ENCODE results near the gene PAQR4. TPM values are rescaled to one million over a fixed set of nuclear protein-coding genes. Genes with fewer than 3 reads are reported as not detected.

The PAQR4 gene
- total RNA-seq, 2 donors from 2014 or later = 5.8 to 10.1 TPM

GRCh38 chr16:2991566-2992261, 22.6 kb downstream of the PAQR4 start:
- intact Hi-C loops (cut with DNase I) = no loop called here
- DNase-seq (no peak), ATAC-seq (no peak)

GRCh38 chr16:2992383-2993081, 23.4 kb downstream of the PAQR4 start:
- intact Hi-C loops (cut with DNase I) = no loop called here
- ATAC-seq (peak in 1 of 2 donors; percentile 56), DNase-seq (no peak)

GRCh38 chr16:2996298-2996697, 27.1 kb downstream of the PAQR4 start:
- no peak for ATAC-seq
- DNase-seq = no peak
- intact Hi-C loops (cut with DNase I) = no loop called here

GRCh38 chr16:2999929-3000328, 30.8 kb downstream of the PAQR4 start:
- ATAC-seq (no peak), DNase-seq (no peak)
- intact Hi-C loops (cut with DNase I) = no loop called here

GRCh38 chr16:3000540-3000939, 31.4 kb downstream of the PAQR4 start:
- DNase-seq = no peak
- intact Hi-C loops (cut with DNase I) = no loop called here

GRCh38 chr16:3001316-3001715, 32.2 kb downstream of the PAQR4 start:
- DNase-seq = no peak
- no peak for ATAC-seq
- intact Hi-C loops (cut with DNase I) = no loop called here

More at GRCh38 chr16:3000540-3000939, 31.4 kb downstream of the PAQR4 start:
- no peak for ATAC-seq

- intact Hi-C loops (cut with DNase I) = no loop called here
- ATAC-seq = peak; percentile 99
- DNase-seq = peak; percentile 97
Measured at GRCh38 chr16:3003582-3004270, 34.6 kb downstream of the PAQR4 start.

GRCh38 chr16:3004319-3004718, 35.2 kb downstream of the PAQR4 start:
- ATAC-seq = no peak
- intact Hi-C loops (cut with DNase I) = no loop called here
- DNase-seq = no peak

GRCh38 chr16:3004781-3005284, 35.7 kb downstream of the PAQR4 start:
- ATAC-seq = no peak
- intact Hi-C loops (cut with DNase I) = no loop called here
- no peak for DNase-seq

GRCh38 chr16:3007059-3007956, 38.2 kb downstream of the PAQR4 start:
- DNase-seq (no peak), ATAC-seq (no peak)
- intact Hi-C loops (cut with DNase I) = no loop called here

- DNase-seq = no peak
- no peak for ATAC-seq
Measured at GRCh38 chr16:3007957-3008689, 39.0 kb downstream of the PAQR4 start.

GRCh38 chr16:3008690-3009037, 39.5 kb downstream of the PAQR4 start:
- no peak for ATAC-seq
- intact Hi-C loops (cut with DNase I) = no loop called here

More at GRCh38 chr16:3007957-3008689, 39.0 kb downstream of the PAQR4 start:
- intact Hi-C loops (cut with DNase I) = no loop called here

GRCh38 chr16:3009568-3010390, 40.6 kb downstream of the PAQR4 start:
- ATAC-seq (no peak), DNase-seq (no peak)
- intact Hi-C loops (cut with DNase I) = no loop called here

More at GRCh38 chr16:3008690-3009037, 39.5 kb downstream of the PAQR4 start:
- DNase-seq = no peak

GRCh38 chr16:3010510-3010909, 41.4 kb downstream of the PAQR4 start:
- DNase-seq (no peak), ATAC-seq (no peak)
- intact Hi-C loops (cut with DNase I) = no loop called here

GRCh38 chr16:3012246-3012645, 43.1 kb downstream of the PAQR4 start:
- intact Hi-C loops (cut with DNase I) = no loop called here
- no peak for ATAC-seq
- DNase-seq = no peak

GRCh38 chr16:3012828-3013420, 43.8 kb downstream of the PAQR4 start, which contains the start of gene CLDN9:
TSS of gene CLDN9 (plus strand) at chr16:3012923. CDS start at chr16:3013363, 440 bp downstream.
- DNase-seq (no peak), ATAC-seq (no peak)
- intact Hi-C loops (cut with DNase I) = no loop called here

- intact Hi-C loops (cut with DNase I) = no loop called here
- no peak for ATAC-seq
- no peak for DNase-seq
Measured at GRCh38 chr16:3013491-3013951, 44.4 kb downstream of the PAQR4 start.
